Measurements from ENCODE around the gene SNX18. TPM values are rescaled to one million over a fixed set of nuclear protein-coding genes. Genes with fewer than 3 reads are reported as not detected.

Gene SNX18
- 46.2 TPM for total RNA-seq

GRCh38 chr5:54517512-54518145, at the start of gene SNX18:
TSS of gene SNX18 (plus strand) at chr5:54517759. CDS start at chr5:54517953, 194 bp downstream.

Other genes with a start within 250 kb of the SNX18 start
- gene ARL15, start 207.2 kb upstream of the SNX18 start, total RNA-seq, result 89.1 TPM
- gene HSPB3, start 62.1 kb upstream of the SNX18 start, total RNA-seq, result 19.3 TPM